HG02870 (cell line): ENCODE results near the gene SYTL2.
"Not testable (repeated sequence)": the region's sequence is repeated elsewhere in the genome, so short reads cannot be mapped to it uniquely, and the experiment has no call there.

Experiments
- ATAC-seq: cut with Tn5 transposase; IDR thresholded peaks from one replicate; pipeline ENCODE4 v1.9.1; 2021; ENCODE audit warnings: mild to moderate bottlenecking, moderate library complexity; ENCODE audit not compliant: unreplicated experiment

Gene SYTL2

GRCh38 chr11:85795712-85796487 is 15.0 kb downstream of the SYTL2 start:
- no peak for ATAC-seq

GRCh38 chr11:85791409-85791990 is 19.4 kb downstream of the SYTL2 start:
- no peak for ATAC-seq

- ATAC-seq = no peak
Observed at GRCh38 chr11:85787809-85788760, 22.9 kb downstream of the SYTL2 start.

- ATAC-seq = no peak
Observed at GRCh38 chr11:85787168-85787567, 23.8 kb downstream of the SYTL2 start.

- no peak for ATAC-seq
Observed at GRCh38 chr11:85784480-85785265, 26.3 kb downstream of the SYTL2 start.

- ATAC-seq = no peak
Observed at GRCh38 chr11:85783758-85784157, 27.2 kb downstream of the SYTL2 start.

- ATAC-seq = not testable (repeated sequence)
Observed at GRCh38 chr11:85780780-85781517, 30.0 kb downstream of the SYTL2 start.

GRCh38 chr11:85779956-85780640 is 30.8 kb downstream of the SYTL2 start:
- no peak for ATAC-seq

GRCh38 chr11:85777603-85777972 is 33.4 kb downstream of the SYTL2 start:
- not testable (repeated sequence) for ATAC-seq

GRCh38 chr11:85776951-85777602 is 33.9 kb downstream of the SYTL2 start:
- ATAC-seq = no peak

GRCh38 chr11:85774256-85775101 is 36.5 kb downstream of the SYTL2 start:
- ATAC-seq = no peak

GRCh38 chr11:85772695-85773094 is 38.2 kb downstream of the SYTL2 start:
- no peak for ATAC-seq

- no peak for ATAC-seq
Observed at GRCh38 chr11:85771568-85771967, 39.4 kb downstream of the SYTL2 start.

GRCh38 chr11:85769771-85770170 is 41.2 kb downstream of the SYTL2 start:
- ATAC-seq = no peak

- no peak for ATAC-seq
Observed at GRCh38 chr11:85768473-85769146, 42.3 kb downstream of the SYTL2 start.

- no peak for ATAC-seq
Observed at GRCh38 chr11:85767246-85767945, 43.5 kb downstream of the SYTL2 start.

GRCh38 chr11:85766721-85767161 is 44.2 kb downstream of the SYTL2 start:
- no peak for ATAC-seq
